Right cardiac atrium (tissue), 5 donors: ENCODE data around the gene MEGF8. TPM values are rescaled to one million over a fixed set of nuclear protein-coding genes. Genes with fewer than 3 reads are reported as not detected.
A peak's percentile ranks its signal among the peaks of the same experiment; 100 is the strongest.

Experiments used
- ATAC-seq, 2 donors: fragments of 200-7000 bp; cut with Tn5 transposase; one replicate each; pipeline versions ENCODE4 v1.8.0 to v1.9.1; 2020; ENCODE audit warnings: moderate library complexity in 2 of 2, mild to moderate bottlenecking in 1 of 2
- DNase-seq, 3 donors: peaks; one replicate each; pipeline ENCODE4 v3.0.0-alpha.2; 2020
- H3K27ac ChIP-seq: one replicate; pipeline ENCODE4 v1.5.1; 2013; ENCODE audit warnings: mild to moderate bottlenecking, low read length, control low read depth, moderate library complexity
- H3K27me3 ChIP-seq: one replicate; pipeline ENCODE4 v1.6.1; 2013; ENCODE audit not compliant: control insufficient read depth, insufficient read depth
- H3K4me1 ChIP-seq: one replicate; pipeline ENCODE4 v1.6.1; 2013; ENCODE audit warnings: low read length; ENCODE audit not compliant: control insufficient read depth, insufficient read depth
- H3K4me3 ChIP-seq: one replicate; pipeline ENCODE4 v1.5.1; 2013; ENCODE audit warnings: low read length, control low read depth
- H3K9me3 ChIP-seq: one replicate; pipeline ENCODE4 v1.6.1; 2013; ENCODE audit warnings: low read length; ENCODE audit not compliant: control insufficient read depth
- WGBS: extraction: QIAGEN DNeasy Blood & Tissue Kit; methylation state at CpG from one replicate; pipeline ENCODE4 v1.1.7; 2013; 5-methylcytosine and 5-hydroxymethylcytosine counted together
- intact Hi-C, 4 donors: fragments of 100-400 bp; cut with DNase I; formaldehyde crosslinking; loops; one replicate each; pipeline versions ENCODE4 v1.11.0 to v1.14.0; 2022 to 2023
- polyA plus RNA-seq: library from polyadenylated mRNA; stranded (reverse); fragments of 200-250 nt; gene quantifications from one replicate; pipeline ENCODE4 v1.2.3, GENCODE V29; 2013
- total RNA-seq, 4 donors: library from RNA; stranded (reverse); fragmentation: NEBNext Ultra II Directional; extraction: Animal tissue kit (Norgen Biotek cat#: 25700); gene quantifications; one replicate each; pipeline ENCODE4 v1.2.1, GENCODE V29; 2021
- donor health status: healthy with polysubstance abuse.
- donor health status: DM: no; HTN: yes; CAD: no.
- donor health status: DM: no; HTN: no; CAD: no.
- donor health status: DM: no; HTN: yes; CAD: no; lungs with severe emphysema.
- donor health status: DM: yes; HTN: yes; CAD: no.

The MEGF8 gene
- total and polyA plus RNA-seq, 5 donors: 28.6 to 36.3 (median 31.7) TPM

DNA sequence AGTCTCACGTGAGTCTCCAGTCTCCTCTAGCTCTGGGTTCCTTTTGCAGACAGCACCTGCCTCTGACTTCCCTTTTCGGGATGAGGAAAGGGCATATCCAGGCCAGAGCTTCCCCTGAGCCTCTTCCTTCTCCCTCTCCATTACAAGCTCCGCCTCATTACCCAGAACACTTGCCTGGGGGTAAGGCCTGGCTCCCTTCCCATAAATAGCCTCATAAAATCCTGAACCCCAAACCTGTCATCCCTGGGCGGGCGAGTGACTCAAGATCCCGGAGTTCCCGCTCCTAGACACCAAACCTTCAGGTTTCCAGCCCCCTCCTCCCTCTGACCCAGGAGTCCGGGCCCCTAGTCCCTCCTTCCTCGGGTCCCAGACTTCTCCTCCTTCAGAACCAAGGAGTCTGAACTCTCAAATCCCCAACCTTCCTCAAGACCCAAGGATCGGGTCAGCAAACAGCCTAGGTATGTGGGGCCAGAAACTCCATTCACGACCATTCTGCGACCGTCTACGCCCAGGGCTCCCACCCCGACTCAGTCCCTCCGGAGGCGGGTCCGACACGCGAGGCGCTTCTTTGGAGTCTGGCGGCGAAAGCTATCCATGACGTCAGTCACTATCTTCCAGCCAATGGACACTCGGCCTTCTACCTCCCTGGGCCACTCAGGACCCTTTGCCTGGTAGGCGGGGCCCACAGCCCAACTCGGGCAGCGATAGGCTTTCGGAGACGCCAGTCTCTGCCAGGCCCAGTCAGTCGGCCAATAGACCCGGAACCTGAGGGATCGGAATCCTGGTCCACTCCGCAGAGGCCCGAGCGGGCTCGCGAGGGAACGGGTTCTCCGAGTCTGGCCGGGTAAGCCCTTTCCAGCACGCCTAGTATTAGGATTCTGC, 71.2 kb downstream of the MEGF8 start:
- WGBS: 3% methylated on average over 42 of the region's 42 CpGs
- DNase-seq (peak; percentile 98 to 100 (median 99)), ATAC-seq (peak; percentile 97 to 98)
- Histone ChIP-seq H3K4me3 (peak overlapping the region; percentile 73), H3K27me3 (no peaks in the 10 kb centered on the region), H3K27ac (peak overlapping the region; percentile 66), H3K4me1 (peaks cover 5% of the 10 kb centered on the region), H3K9me3 (no peaks in the 10 kb centered on the region)
- intact Hi-C loops: loop anchor here in 1 of 4 donors (10.0 kb wide), 1 partner anchor 262 kb away; the partner anchor contains the start of gene POU2F2

DNA sequence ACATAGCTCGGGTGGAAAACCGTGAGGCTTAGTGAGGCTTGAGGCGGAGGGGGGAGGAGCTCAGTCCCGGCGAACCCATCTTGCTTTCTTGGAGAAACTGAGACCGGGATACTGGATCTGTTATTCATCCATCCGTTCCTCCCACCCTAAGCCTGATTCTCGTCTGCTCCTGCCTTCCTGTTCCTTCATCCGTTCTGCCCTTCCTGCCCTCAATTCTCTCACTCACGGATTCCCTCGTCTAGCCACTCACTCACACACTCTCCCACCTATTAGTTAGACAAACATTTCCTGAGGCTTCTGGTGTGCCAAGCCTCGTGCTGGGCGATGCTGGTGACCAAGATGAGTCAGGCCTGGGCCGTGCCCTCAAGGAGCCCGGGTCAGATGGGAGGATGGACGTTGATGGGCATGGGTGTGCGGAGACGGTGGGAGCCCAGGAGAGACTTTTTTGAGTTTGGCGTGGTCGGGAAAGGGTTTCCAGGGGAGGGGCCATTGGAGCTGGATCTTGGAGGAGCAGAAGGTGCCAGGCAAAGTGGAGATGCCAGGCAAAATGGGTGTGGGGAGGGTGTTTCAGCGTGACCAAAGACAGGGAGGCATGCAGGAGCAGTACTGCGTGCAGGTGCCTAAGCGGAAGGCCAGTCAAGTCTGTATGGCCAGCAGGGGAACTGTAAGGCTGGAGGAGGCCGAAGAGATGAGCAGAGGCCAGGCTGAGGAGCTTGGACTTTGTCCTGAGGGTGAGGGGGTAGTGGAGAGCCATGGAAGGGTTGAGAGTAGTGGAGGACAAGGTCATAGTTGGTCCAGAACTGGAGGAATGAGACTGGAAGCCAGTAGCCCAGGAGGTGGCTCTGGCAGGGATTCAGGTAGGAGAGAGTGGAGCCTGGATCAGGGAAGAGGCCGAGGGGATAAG, 72.1 kb downstream of the MEGF8 start:
- DNase-seq: peak in 1 of 3 donors; percentile 39
- Histone ChIP-seq H3K27me3 (no peaks in the 10 kb centered on the region), H3K4me3 (peak overlapping the region; percentile 73), H3K27ac (peak overlapping the region; percentile 66), H3K9me3 (no peaks in the 10 kb centered on the region), H3K4me1 (peaks cover 5% of the 10 kb centered on the region)
- WGBS: 25% methylated on average over 25 of the region's 25 CpGs
- ATAC-seq: peak; percentile 0 to 1
- intact Hi-C loops: loop anchor here in 1 of 4 donors (10.0 kb wide), 1 partner anchor 263 kb away; the partner anchor contains the start of gene POU2F2

DNA sequence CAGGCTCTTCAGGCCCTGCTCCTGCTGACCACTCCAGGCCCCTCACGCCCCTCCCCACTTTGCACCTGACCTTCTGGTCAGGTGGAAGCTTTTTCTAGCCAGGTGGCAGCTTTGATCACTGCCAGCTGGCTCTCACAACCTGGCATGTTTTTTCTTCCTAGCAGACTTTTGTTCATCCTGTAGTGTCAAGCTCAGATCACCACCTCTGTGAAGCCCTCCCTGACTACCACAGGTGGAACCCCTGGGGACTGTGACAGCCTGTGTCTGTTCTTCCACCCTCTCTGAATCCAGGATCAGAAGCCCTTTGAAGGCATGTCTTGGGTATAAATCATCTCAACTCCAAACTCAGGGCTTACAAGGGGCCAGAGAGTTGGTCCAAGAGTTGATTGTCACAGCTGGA, 75.0 kb downstream of the MEGF8 start:
- H3K4me1 ChIP-seq: peaks cover 5% of the 10 kb centered on the region
- H3K9me3 ChIP-seq: no peaks in the 10 kb centered on the region
- 95% methylated on average over 1 of the region's 1 CpG for WGBS
- intact Hi-C loops: no loop called here
- ATAC-seq: no peak
- no peak overlapping the region for H3K4me3 ChIP-seq
- peak in 1 of 3 donors; percentile 27 for DNase-seq
- H3K27ac ChIP-seq: no peak overlapping the region
- no peaks in the 10 kb centered on the region for H3K27me3 ChIP-seq

DNA sequence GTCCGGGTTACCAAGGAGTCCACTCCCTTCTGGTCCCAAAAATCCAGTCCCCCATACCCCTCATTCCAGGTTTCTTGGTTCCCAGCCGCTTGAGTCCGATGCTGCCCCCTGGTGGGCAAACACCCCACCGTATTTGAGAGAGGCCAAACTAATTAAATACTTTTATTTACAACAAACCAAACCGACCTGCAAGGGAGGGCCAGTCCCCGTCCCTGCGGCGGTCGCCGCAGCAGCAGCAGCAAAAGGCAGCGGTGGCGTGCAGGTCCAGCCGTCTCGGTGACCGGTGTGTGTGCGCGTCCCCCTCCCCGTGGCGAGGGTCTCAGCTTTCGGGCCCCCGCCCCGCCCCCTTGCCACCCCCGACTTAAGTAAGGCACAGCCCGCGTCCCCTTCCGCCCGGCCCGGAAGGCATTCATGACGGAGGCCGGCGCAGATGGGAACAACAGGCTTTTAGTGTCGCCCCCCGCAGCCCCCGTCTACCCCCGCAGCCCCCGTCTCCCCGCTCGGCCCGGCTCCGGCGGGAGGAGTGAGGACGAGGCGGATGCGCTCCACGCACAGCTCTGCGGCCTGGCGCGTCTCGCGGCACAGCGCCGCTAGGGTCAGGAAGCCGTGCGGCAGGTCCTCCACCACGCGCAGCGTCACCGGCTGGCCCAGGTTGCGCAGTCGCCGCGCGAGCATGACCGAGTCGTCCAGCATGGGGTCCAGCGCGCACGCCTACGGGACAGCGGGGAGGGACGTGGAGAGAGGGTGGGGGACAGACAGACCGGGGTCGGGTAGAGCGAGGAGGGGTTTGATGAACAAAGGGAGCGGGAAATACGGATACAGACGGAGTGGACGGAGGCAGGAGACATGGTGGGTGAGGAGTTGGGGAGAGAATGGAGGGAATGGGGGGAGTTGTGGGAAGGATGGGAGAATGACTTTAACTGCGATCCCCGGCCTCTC, 76.2 kb downstream of the MEGF8 start:
- Histone ChIP-seq H3K27me3 (no peaks in the 10 kb centered on the region), H3K4me3 (peak overlapping the region; percentile 62), H3K9me3 (no peaks in the 10 kb centered on the region), H3K4me1 (peaks cover 5% of the 10 kb centered on the region), H3K27ac (no peak overlapping the region)
- peak; percentile 78 to 94 (median 91) for DNase-seq
- intact Hi-C loops: no loop called here
- ATAC-seq: peak; percentile 68 to 72
- under 1% methylated on average over 80 of the region's 80 CpGs for WGBS

DNA sequence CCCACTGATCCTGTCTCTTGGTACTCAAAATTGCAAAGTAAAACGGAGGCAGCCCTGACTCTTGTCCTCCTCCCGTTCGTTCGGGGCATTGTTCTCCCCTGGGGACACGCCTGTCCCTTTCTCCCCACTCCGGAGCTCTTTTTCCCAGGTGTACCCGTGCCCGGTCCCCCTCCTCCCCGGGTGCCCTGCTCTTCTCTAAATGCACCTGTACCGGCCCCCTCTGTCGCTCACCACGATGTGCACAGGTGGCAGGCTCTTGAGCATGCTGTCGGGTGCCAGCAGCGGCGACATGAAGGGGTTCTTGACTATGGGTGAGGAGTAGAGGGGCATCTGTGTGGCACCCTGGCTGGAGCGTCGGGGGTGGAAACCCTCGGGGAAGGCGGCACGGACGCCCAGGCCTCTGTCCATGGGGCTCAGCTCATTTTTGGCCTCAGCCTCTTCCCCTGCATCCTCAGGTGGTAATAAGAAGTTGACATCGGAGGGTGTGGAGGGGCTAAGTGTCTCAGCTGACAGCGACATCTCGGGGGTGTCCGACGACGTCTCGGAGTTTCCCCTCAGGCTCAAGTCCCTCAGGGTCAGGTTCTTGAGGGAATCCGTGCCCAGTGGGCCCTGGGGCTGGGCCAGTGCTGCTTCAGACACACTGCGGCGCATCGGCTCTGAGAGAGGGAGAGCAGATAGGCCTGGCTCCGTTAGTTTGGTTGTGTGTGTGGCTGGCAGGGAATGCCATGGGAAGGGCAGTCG, 77.1 kb downstream of the MEGF8 start:
- H3K9me3 ChIP-seq: no peaks in the 10 kb centered on the region
- no peak overlapping the region for H3K4me3 ChIP-seq
- ATAC-seq (peak in 1 of 2 donors; percentile 1), DNase-seq (peak in 1 of 3 donors; percentile 62)
- H3K27me3 ChIP-seq: no peaks in the 10 kb centered on the region
- intact Hi-C loops: no loop called here
- 60% methylated on average over 34 of the region's 34 CpGs for WGBS
- H3K27ac ChIP-seq: no peak overlapping the region
- peaks cover 3% of the 10 kb centered on the region for H3K4me1 ChIP-seq

DNA sequence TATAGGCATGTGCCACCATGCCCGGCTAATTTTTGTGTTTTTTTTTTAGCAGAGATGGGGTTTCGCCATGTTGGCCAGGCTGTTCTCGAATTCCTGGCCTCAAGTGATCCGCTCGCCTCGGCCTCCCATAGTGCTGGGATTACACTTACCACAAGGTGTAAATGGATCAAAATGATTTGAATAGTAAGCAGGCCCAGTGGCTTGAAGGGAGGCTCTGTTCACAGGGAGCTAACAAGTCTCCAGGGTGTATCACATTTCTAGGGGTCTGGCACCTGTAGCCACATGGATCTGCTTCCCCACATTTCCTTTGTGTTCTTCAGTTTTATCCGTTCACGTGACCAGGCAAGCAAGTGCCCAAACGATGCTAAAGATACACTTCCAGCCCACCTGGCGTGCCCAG, 78.2 kb downstream of the MEGF8 start:
- DNase-seq (peak in 2 of 3 donors; percentile 28 to 32), ATAC-seq (no peak)
- Histone ChIP-seq H3K4me3 (no peak overlapping the region), H3K4me1 (no peaks in the 10 kb centered on the region), H3K9me3 (no peaks in the 10 kb centered on the region), H3K27me3 (no peaks in the 10 kb centered on the region), H3K27ac (no peak overlapping the region)
- intact Hi-C loops: no loop called here
- WGBS: 95% methylated on average over 10 of the region's 10 CpGs

DNA sequence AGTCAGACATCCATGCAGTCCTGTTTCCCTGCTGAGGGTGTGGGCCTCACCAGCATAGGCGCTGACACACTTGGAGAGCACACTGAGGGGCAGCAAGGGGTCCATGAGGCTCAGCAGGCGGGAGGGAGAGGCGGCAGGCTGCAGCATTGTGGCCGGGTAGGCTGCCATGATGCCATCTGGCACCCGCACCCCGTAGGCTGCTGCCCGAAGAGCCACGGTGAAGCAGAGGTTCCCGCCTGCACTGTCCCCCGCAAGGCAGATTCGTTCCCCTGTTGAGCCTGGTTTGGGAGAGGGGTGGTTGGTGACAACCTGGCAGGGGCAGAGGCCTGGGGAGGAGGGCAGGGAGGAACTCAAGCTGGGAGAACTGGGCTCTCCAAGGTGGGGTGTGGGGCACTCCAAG, 80.7 kb downstream of the MEGF8 start:
- DNase-seq (peak in 1 of 3 donors; percentile 42), ATAC-seq (no peak)
- Histone ChIP-seq H3K27ac (no peak overlapping the region), H3K4me3 (no peak overlapping the region), H3K4me1 (no peaks in the 10 kb centered on the region), H3K27me3 (no peaks in the 10 kb centered on the region), H3K9me3 (no peaks in the 10 kb centered on the region)
- 93% methylated on average over 11 of the region's 11 CpGs for WGBS
- intact Hi-C loops: no loop called here

DNA sequence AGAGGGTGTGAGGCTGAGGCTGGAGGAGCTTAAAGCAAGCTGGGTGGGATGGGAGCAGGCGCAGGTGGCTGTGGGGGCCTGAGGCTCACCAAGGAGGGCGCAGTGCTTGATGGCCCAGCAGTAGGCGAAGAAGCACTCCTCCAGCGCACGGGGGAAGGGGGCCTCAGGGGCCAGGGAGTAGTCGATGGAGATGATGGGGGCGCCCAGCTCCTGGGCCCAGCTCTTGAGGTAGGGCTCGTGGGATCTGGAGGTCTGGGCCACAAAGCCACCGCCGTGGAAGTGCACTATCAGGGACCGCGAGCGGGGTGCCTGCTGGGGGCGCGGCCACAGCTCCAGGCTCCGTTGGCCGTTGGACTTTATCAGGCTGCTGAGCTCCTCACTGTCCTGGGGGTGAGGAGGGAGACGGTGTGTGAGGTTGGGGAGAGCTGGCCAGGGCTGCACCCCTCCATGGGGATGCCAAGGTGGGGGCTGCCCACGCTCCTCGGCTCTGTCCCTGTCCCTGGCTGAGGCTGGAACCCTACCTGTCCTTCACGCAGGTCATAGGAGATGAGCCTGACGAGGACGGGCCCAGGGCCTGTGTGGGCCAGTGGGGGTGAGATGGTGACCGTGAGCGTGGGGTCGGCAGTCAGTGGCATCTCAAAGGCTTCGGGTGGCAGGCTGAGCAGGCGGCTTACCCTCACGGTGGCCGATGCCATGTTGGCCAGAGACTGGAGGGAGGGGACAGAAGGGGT, 81.8 kb downstream of the MEGF8 start:
- Histone ChIP-seq H3K9me3 (no peaks in the 10 kb centered on the region), H3K27me3 (no peaks in the 10 kb centered on the region), H3K4me1 (no peaks in the 10 kb centered on the region), H3K27ac (no peak overlapping the region), H3K4me3 (no peak overlapping the region)
- DNase-seq (peak in 2 of 3 donors; percentile 37 to 56), ATAC-seq (no peak)
- WGBS: 90% methylated on average over 30 of the region's 30 CpGs
- intact Hi-C loops: no loop called here

DNA sequence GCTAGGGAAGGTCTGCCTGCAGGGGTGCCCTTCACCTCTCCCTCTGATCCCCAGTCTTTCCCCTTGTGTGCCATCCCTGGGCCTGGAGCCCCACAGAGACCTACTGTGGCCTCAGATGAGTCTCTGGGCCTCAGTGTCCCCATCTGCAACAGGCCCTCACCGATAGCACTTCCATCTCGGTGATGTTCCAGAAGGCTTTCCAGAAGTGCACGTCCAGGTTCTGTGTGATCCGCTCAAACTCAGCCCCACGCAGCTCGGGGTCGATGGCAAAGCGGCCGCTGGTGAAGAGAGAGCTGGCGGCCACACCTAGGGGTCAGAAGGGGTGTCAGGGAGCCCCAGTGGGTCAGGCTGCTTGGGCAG, 82.4 kb downstream of the MEGF8 start:
- peaks cover under 1% of the 10 kb centered on the region for H3K4me1 ChIP-seq
- intact Hi-C loops: no loop called here

More for the DNA sequence above, 82.4 kb downstream of the MEGF8 start:
- WGBS: 96% methylated on average over 10 of the region's 10 CpGs
- Histone ChIP-seq H3K9me3 (no peaks in the 10 kb centered on the region), H3K27me3 (no peaks in the 10 kb centered on the region), H3K4me3 (no peak overlapping the region), H3K27ac (no peak overlapping the region)
- DNase-seq (no peak), ATAC-seq (no peak)
